Measurements from ENCODE around the gene RPL41. TPM values are rescaled to one million over a fixed set of nuclear protein-coding genes. Genes with fewer than 3 reads are reported as not detected.

RPL41 gene
- total RNA-seq, 1 experiment from 2014 or later: 3,475 TPM

DNA sequence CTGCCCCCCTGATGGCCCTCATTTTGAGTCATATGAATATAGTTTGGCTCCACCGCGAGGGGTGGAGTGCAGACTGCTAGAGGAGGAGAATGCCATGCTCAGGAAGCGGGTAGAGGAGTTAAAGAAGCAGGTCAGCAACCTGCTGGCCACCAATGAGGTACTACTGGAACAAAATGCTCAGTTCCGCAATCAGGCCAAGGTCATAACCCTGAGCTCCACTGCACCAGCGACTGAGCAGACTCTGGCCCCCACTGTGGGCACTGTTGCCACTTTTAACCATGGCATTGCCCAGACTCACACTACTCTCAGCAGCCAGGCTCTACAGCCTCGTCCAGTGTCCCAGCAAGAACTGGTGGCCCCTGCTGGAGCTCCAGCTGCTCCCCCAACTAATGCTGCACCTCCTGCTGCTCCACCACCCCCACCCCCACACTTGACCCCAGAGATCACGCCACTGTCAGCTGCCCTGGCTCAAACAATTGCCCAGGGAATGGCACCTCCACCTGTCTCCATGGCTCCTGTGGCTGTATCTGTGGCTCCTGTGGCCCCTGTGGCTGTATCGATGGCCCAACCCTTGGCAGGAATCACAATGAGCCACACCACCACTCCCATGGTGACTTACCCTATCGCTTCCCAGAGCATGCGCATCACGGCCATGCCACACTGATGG, 4.9 kb downstream of the RPL41 start:
- CTCF ChIA-PET: no interaction called here
- POLR2A ChIA-PET (ENCODE audit: low non-redundant PET): no interaction called here
- BruUV-seq (replicated peaks): no TSS peak
- Histone ChIP-seq H3K27ac (ENCODE audit: low read depth, low read length, poor library complexity, severe bottlenecking) (no peak overlapping the region), H3K9me3 (ENCODE audit: low read depth, low read length, poor library complexity, severe bottlenecking) (no peaks in the 10 kb centered on the region), H3K4me3 (ENCODE audit: low read depth, low read length, poor library complexity, severe bottlenecking) (no peak overlapping the region), H3K36me3 (ENCODE audit: insufficient read depth, low read length, poor library complexity, severe bottlenecking) (peaks cover 30% of the 10 kb centered on the region), H3K4me1 (ENCODE audit: insufficient read depth, low read length, poor library complexity, severe bottlenecking) (peaks cover 21% of the 10 kb centered on the region), H3K27me3 (replicated peaks; ENCODE audit: insufficient read depth, low read depth, low read length, poor library complexity) (no peaks in the 10 kb centered on the region)
- no peak for DNase-seq (ENCODE audit: low spot score)
- intact Hi-C loops (cut with micrococcal nuclease; ENCODE audit: unreplicated experiment): no loop called here
- TF ChIP-seq, protein P1, sequence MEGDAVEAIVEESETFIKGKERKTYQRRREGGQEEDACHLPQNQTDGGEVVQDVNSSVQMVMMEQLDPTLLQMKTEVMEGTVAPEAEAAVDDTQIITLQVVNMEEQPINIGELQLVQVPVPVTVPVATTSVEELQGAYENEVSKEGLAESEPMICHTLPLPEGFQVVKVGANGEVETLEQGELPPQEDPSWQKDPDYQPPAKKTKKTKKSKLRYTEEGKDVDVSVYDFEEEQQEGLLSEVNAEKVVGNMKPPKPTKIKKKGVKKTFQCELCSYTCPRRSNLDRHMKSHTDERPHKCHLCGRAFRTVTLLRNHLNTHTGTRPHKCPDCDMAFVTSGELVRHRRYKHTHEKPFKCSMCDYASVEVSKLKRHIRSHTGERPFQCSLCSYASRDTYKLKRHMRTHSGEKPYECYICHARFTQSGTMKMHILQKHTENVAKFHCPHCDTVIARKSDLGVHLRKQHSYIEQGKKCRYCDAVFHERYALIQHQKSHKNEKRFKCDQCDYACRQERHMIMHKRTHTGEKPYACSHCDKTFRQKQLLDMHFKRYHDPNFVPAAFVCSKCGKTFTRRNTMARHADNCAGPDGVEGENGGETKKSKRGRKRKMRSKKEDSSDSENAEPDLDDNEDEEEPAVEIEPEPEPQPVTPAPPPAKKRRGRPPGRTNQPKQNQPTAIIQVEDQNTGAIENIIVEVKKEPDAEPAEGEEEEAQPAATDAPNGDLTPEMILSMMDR (conservative IDR thresholded peaks at IDR 0.05; ENCODE audit: low read depth, low read length): no peak
- TF ChIP-seq EZH2 (IDR thresholded peaks at IDR 0.05; ENCODE audit: borderline replicate concordance, low read depth, low read length, poor library complexity, severe bottlenecking): no peak

DNA sequence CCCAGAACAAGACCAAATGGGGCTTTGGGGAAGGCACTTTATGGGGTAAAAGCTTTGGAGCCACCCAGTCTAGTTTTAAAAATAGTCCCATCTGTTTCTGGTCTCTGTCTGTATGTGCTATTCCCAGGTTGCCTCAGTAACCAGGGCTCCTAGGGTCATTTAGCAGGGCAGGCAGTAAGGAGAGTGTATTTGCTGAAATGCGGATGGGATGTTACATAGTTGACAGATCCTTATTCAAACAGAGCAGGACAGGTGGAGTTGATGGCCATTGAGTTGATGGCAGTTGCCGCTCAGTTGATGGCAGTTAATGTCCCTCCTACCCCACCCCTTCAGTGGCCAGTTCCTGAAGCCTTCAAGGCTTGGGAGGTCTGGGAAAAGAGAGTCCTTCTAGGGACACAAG, 6.2 kb downstream of the RPL41 start:
- Histone ChIP-seq H3K27me3 (replicated peaks; ENCODE audit: insufficient read depth, low read depth, low read length, poor library complexity) (no peaks in the 10 kb centered on the region), H3K4me1 (ENCODE audit: insufficient read depth, low read length, poor library complexity, severe bottlenecking) (peaks cover 34% of the 10 kb centered on the region), H3K9me3 (ENCODE audit: low read depth, low read length, poor library complexity, severe bottlenecking) (no peaks in the 10 kb centered on the region), H3K4me3 (ENCODE audit: low read depth, low read length, poor library complexity, severe bottlenecking) (no peak overlapping the region), H3K27ac (ENCODE audit: low read depth, low read length, poor library complexity, severe bottlenecking) (no peak overlapping the region), H3K36me3 (ENCODE audit: insufficient read depth, low read length, poor library complexity, severe bottlenecking) (peaks cover 23% of the 10 kb centered on the region)
- DNase-seq (ENCODE audit: low spot score): no peak
- TF ChIP-seq EZH2 (IDR thresholded peaks at IDR 0.05; ENCODE audit: borderline replicate concordance, low read depth, low read length, poor library complexity, severe bottlenecking): no peak
- TF ChIP-seq, protein P1 (conservative IDR thresholded peaks at IDR 0.05; ENCODE audit: low read depth, low read length): no peak
- no TSS peak for BruUV-seq (replicated peaks)
- POLR2A ChIA-PET (ENCODE audit: low non-redundant PET): no interaction called here
- intact Hi-C loops (cut with micrococcal nuclease; ENCODE audit: unreplicated experiment): no loop called here
- CTCF ChIA-PET: interaction anchor here (0.6 kb wide), 1 partner anchor 67 kb away, joined by 3 read pairs; the partner anchor contains the start of gene SMARCC2

DNA sequence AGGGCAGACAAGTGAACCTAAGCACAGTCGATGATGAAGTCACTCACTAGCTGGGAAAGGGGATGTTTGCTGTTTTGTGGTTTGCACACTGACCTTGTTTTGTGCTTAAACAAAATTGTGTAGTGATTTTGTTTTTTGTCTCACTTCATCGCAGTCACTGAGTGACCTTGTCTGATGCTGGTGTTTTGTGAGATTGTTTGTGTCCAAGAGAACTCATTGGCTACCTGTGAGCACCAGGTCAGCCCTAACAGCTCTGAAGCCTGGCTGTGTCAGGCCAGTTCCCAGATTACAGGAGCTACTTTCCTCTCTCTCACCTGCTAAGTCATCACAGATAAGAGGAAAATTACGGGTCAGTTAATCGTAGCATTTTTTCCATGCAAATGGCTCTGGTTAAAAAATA, 7.7 kb downstream of the RPL41 start:
- DNase-seq (ENCODE audit: low spot score): no peak
- ChIA-PET CTCF (no interaction called here), POLR2A (ENCODE audit: low non-redundant PET) (interaction anchor here (0.6 kb wide), 1 partner anchor 7 kb away, joined by 4 read pairs; the partner anchor contains the start of gene RPL41)
- Histone ChIP-seq H3K27ac (ENCODE audit: low read depth, low read length, poor library complexity, severe bottlenecking) (peak overlapping the region; percentile 8), H3K4me3 (ENCODE audit: low read depth, low read length, poor library complexity, severe bottlenecking) (no peak overlapping the region), H3K27me3 (replicated peaks; ENCODE audit: insufficient read depth, low read depth, low read length, poor library complexity) (no peaks in the 10 kb centered on the region), H3K36me3 (ENCODE audit: insufficient read depth, low read length, poor library complexity, severe bottlenecking) (peaks cover 21% of the 10 kb centered on the region), H3K4me1 (ENCODE audit: insufficient read depth, low read length, poor library complexity, severe bottlenecking) (peaks cover 30% of the 10 kb centered on the region), H3K9me3 (ENCODE audit: low read depth, low read length, poor library complexity, severe bottlenecking) (no peaks in the 10 kb centered on the region)
- no peak for TF ChIP-seq EZH2 (IDR thresholded peaks at IDR 0.05; ENCODE audit: borderline replicate concordance, low read depth, low read length, poor library complexity, severe bottlenecking)
- TF ChIP-seq, protein P1 (conservative IDR thresholded peaks at IDR 0.05; ENCODE audit: low read depth, low read length): no peak
- intact Hi-C loops (cut with micrococcal nuclease; ENCODE audit: unreplicated experiment): no loop called here
- no TSS peak for BruUV-seq (replicated peaks)
